Dermis microvascular lymphatic vessel endothelial cell (primary cell): ENCODE results near the gene CCDC88C. TPM values are rescaled to one million over a fixed set of nuclear protein-coding genes. Genes with fewer than 3 reads are reported as not detected.
A peak's percentile ranks its signal among the peaks of the same experiment; 100 is the strongest.
"Not testable (repeated sequence)": the region's sequence is repeated elsewhere in the genome, so short reads cannot be mapped to it uniquely, and the experiment has no call there.

Source experiments
- DNase-seq, 2 donors: peaks; one replicate each; pipeline versions ENCODE4 v3.0.0 to v3.0.0-alpha.2; 2010; ENCODE audit warnings: low read depth in 2 of 2
- total RNA-seq: library from RNA; depleted of rRNA; stranded (reverse); fragments of >200 nt; gene quantifications from 2 replicates; pipeline ENCODE4 v1.2.1, GENCODE V29; 2014

The CCDC88C gene
- total RNA-seq, 1 donor from 2014 or later, result 12.8 TPM

GRCh38 chr14:91249841-91250616 is 167.6 kb downstream of the CCDC88C start:
- no peak for DNase-seq

DNA sequence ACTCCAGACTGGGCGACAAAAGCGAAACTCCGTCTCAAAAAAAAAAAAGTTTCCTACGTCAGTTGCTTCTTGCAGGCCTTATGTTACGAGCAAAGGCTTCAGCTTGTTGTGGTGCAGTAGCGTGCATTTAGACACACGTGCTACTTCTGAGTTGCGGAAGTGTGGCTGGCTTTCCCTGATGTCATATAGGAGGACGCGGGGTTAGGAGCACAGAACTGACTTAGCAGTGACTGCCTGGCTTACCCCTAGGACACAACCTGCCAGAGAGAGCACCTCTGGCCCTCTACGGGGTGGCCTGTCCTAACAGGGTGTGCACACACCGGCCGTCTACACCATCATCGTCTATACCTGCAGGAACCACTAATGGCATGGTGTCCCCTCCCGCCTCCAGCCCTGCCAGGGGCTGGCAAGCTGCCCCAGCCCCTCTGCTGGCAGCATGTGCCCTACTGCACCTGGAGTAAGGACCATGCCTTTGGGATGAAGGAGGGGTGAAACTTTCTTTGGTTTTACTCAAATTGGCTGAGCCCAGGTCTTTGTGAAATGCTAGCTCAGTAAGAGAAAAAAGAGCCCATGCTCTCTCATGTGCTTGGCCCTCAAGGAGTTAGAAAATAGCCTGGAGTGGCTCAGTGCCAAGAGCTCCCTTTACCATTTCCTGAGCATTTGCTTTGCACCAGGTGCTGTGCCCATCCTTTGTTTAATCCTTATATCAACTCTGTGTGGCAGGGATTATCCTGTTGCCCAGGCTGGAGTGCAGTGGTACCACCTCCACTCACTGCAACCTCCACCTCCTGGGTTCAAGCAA is 171.4 kb downstream of the CCDC88C start:
- peak in 1 of 2 donors; percentile 30 for DNase-seq

DNA sequence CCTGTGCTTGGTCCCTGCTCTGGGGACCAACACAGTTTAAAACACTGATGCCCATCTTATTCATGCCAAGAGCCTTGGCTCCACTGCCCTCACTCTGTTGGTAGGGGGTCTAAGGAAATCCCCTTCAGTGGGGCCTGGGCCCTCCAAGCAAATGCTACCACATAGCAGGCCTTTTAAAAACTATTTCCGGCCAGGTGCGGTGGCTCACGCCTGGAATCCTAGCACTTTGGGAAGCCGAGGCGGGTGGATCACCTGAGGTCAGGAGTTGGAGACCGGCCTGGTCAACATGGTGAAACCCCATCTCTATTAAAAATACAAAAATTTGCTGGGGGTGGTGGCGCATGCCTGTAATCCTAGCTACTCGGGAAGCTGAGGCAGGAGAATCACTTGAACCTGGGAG is 172.0 kb downstream of the CCDC88C start:
- DNase-seq, result not testable (repeated sequence)

- DNase-seq, result no peak
Observed at GRCh38 chr14:91245029-91245428, 172.6 kb downstream of the CCDC88C start.

- DNase-seq, result peak; percentile 12 to 63
Observed at GRCh38 chr14:91244501-91244901, 173.1 kb downstream of the CCDC88C start, which contains the start of gene GPR68. Gene GPR68 (minus strand): TSS chr14:91244704. CDS start chr14:91235050, 9,654 bp downstream.

- no peak for DNase-seq
Observed at GRCh38 chr14:91243074-91243471, 174.5 kb downstream of the CCDC88C start.

DNA sequence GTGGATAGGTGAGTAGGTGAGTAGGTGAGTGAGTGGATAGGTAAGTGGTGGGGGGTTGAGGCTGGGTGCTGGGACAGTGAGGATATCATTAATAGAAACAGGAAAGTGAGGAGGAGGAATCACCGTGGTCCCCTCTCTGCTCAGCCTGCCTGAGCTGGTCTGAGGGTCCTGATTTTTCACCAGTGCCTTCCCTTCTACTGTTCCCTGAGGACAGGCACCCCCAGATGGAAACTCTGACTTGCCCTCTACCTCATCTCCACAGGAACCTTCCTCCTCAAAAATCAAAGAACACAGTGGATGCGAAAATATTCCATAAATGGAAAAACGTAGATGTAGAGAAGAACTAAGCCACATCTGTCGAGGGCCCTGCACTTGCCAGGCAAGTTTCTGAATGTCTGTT is 175.0 kb downstream of the CCDC88C start:
- no peak for DNase-seq

- no peak for DNase-seq
Observed at GRCh38 chr14:91241863-91242262, 175.8 kb downstream of the CCDC88C start.

DNA sequence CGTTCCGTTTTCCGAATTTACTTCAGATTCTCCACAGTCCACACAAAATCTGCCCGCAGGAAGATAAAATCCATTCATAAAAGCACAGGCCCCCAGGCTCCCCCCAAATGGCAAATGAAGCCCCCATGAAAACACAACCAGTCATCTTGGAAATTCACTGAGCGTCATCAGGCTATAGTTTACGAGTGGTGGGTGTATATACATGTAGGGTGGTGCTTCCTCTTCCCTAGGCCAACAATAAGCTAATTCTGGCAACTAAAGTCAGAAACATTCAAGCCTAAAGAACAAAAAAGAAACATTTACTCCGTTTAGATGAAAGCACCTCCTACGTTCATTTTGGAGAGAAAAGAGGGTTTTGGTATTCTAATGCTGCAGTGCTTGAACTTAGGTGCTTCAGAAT is 179.0 kb downstream of the CCDC88C start:
- no peak for DNase-seq

DNA sequence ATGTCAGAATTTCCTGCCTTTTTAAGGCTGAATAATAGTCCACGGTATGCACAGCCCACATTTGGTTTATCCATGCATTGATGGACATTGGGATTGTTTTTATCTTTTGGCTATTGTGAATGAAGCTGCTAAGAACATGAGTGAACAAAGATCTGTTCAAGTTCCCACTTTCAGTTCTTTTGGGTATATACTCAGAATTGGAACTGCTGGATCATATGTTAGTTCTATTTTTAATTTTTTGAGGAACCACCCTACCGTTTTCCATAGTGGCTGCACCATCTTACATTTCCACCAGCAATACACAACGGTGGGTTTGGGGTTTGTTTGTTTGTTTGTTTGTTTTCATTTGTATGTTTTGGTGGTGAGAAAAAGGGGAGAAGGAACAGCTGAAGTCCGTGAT is 179.5 kb downstream of the CCDC88C start:
- no peak for DNase-seq

GRCh38 chr14:91237219-91237618 is 180.4 kb downstream of the CCDC88C start:
- DNase-seq, result peak in 1 of 2 donors; percentile 52

- no peak for DNase-seq
Observed at GRCh38 chr14:91235841-91236240, 181.8 kb downstream of the CCDC88C start.

GRCh38 chr14:91234791-91235114 is 182.9 kb downstream of the CCDC88C start:
- DNase-seq, result no peak

DNA sequence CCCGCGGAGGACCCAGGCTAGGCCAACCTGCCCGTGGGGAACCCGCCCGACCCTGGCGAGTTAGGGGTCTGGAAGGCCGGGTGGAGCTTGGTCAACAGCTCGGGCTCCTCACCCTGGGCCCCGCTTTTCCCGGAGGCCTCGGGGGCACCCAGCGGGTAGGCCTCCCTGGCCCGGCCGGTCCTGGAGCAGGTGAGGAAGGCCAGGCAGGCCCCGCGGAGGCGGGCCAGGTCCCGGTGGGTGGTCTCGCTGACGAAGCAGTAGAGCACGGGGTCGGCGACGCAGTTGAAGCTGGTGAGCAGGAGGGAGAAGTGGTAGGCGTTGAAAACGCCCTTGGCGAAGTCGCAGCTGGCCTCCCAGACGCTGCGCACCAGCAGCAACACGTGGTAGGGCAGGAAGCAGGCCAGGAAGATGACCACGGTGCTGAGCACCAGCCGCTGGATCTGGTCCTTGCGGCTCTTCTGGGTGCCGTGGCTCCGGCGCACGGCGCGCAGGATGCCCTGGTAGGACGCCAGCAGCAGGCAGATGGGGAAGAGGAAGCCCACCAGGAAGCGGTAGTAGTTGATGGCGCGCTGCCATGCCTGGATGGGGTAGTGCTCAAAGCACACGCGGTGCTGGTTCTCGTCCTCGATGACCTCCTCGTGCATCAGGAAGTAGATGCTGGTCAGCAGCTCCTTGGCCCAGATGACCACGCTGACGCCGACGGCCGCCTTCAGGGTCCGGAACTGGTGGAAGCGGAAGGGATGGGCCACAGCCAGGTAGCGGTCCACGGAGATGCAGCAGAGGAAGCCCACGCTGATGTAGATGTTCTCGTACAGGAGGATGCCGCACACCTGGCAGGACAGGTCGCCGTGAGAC is 183.5 kb downstream of the CCDC88C start:
- no peak for DNase-seq

DNA sequence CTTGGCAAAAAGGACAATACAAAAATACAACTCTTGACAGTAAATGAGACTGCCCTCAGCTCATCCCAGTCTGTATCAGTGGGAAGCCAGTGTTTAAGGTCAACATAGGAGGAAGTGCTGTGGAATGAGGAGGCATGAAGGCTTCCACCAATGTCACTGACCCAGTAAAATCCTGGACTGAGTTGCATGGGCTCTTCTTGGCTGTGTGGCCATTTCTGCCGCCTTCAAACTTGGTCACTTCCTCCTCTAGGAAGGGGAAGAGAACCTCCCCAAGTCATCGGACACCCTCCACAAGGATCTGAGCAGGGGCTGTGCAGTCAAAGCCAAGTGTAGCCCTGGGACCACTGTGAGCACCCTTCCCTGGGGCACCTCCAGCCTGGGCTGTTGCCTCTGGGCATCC is 185.0 kb downstream of the CCDC88C start:
- DNase-seq, result no peak

DNA sequence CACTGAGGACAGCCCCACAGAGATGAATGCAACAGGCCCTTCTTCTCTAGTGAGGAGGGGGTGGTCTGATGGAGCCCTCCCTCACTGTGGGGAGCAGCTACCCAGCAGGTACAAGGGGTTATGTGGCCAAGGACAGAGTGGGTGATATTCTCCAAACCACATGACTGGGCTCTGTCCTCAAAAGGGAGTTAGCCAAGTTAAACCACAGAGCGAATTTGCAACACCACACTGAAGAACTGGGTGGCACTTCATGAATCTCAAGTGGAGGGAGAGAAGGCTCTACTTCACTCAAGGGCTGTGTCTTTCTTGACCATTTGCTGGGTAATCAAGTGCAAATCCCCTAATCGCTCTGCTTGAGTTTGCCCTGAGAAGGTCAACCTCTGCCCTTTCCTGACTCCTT is 185.6 kb downstream of the CCDC88C start:
- no peak for DNase-seq

- peak in 1 of 2 donors; percentile 17 for DNase-seq
Observed at GRCh38 chr14:91231446-91231845, 186.2 kb downstream of the CCDC88C start.

- DNase-seq, result no peak
Observed at GRCh38 chr14:91230397-91231035, 187.1 kb downstream of the CCDC88C start.

- no peak for DNase-seq
Observed at GRCh38 chr14:91229743-91230200, 187.8 kb downstream of the CCDC88C start.

DNA sequence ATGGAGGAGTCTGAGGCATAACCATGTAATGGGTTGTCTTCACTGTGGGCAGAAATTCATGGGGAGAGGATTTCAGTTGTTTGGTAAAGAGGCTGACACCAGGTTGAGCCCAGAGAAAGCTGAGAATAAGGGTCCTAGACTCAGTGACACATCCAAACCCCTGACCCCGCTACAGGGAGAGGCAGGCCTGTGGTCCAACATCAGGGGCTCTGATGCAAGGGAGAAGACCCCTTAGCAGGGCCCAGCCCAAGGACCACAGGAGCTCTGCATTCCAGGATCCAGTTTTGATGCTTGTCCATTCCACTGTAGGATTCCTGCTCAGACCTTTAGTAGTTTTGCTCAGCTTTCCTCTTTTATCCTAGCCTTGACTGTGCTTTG is 188.6 kb downstream of the CCDC88C start:
- no peak for DNase-seq
